ENCODE measurements around the gene JAK1. TPM values are rescaled to one million over a fixed set of nuclear protein-coding genes. Genes with fewer than 3 reads are reported as not detected.

JAK1 gene
- total and polyA plus RNA-seq, 9 of the 15 experiments (the other 6 are each of a cell fraction or from before 2014, with no cell fraction given) = 9.7 to 44.1 (median 42.5) TPM

DNA sequence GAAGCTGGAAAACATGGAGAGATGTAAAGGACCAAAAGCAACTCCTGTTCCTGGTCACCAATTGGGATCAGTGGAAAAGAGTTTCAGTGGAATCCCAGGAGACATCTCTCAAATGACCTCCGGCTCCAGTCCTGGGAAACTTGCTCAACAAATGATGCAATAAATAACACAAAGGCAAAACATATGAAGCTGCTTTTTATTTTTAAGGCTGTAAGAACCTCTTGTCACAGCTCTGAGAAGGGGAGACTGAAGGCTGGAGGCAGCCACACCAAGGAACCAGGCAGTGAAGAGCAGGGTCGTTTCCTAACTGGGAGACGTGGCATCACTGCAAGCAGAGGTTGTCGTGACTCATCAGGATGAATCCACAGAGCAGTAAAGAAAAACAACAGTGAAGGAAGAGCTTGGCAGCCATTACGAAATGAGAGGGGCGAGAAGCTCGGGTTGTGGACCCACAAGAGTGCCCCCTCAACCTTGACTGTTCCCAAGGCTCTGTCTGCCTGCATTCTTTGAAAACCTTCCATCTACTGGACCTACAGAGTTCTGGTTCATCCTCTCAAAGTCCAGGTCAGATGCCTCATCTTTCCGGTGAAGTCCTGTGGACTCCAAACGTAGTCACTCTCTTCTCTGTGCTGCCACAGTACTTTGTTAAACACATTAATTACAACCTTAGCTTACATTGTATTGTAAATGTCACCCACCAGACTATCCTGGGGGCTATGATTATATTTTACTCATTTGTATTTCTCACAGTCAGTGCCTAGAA, 32.1 kb downstream of the JAK1 start (continued):
- TF ChIP-seq HDAC3 (IDR thresholded peaks at IDR 0.05; ENCODE audit: borderline replicate concordance, partially characterized antibody) (no peak), ZNF655 (CRISPR knock-in tag; IDR thresholded peaks at IDR 0.05) (no peak), ZBTB8A (IDR thresholded peaks at IDR 0.05; ENCODE audit: partially characterized antibody) (no peak), ZBTB7A (IDR thresholded peaks at IDR 0.05; ENCODE audit: borderline replicate concordance, control insufficient read depth, low read depth, low read length) (no peak), CTBP1 (IDR thresholded peaks at IDR 0.05; ENCODE audit: borderline replicate concordance) (peak; percentile 42; the same call in 1 of the 2 replicates), ZNF134 (CRISPR knock-in tag; conservative IDR thresholded peaks at IDR 0.05) (peak; percentile 91), ZNF436 (CRISPR knock-in tag; IDR thresholded peaks at IDR 0.05) (no peak), KLF10 (CRISPR knock-in tag; IDR thresholded peaks at IDR 0.05) (no peak), EGR1 (conservative IDR thresholded peaks at IDR 0.05) (no peak), KDM1A (IDR thresholded peaks at IDR 0.05) (no peak), NR2C2 (CRISPR knock-in tag; IDR thresholded peaks at IDR 0.05) (no peak), NR2C2 (tag; IDR thresholded peaks at IDR 0.05) (no peak), TCF7L2 (IDR thresholded peaks at IDR 0.05; ENCODE audit: low read depth, low read length) (no peak), MAFG (tag; conservative IDR thresholded peaks at IDR 0.05) (0 out of 2 replicates have a peak, but pooled peaks have one; percentile 16), SRSF7 (optimal IDR thresholded peaks at IDR 0.05; ENCODE audit: low read depth, low read length) (no peak), EP400 (IDR thresholded peaks at IDR 0.05) (peak; percentile 13; the same call in 1 of the 2 replicates), NCOA1 (IDR thresholded peaks at IDR 0.05; ENCODE audit: low read depth) (no peak), CREM (IDR thresholded peaks at IDR 0.05; ENCODE audit: low read depth) (0 out of 2 replicates have a peak, but pooled peaks have one; percentile 18), PHTF2 (CRISPR knock-in tag; IDR thresholded peaks at IDR 0.05) (no peak), ZNF75A (CRISPR knock-in tag; IDR thresholded peaks at IDR 0.05) (no peak), HMGXB4 (CRISPR knock-in tag; IDR thresholded peaks at IDR 0.05) (no peak)
- TF ChIP-seq, protein P1, sequence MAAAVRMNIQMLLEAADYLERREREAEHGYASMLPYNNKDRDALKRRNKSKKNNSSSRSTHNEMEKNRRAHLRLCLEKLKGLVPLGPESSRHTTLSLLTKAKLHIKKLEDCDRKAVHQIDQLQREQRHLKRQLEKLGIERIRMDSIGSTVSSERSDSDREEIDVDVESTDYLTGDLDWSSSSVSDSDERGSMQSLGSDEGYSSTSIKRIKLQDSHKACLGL (CRISPR knock-in tag; IDR thresholded peaks at IDR 0.05; ENCODE audit: borderline replicate concordance, poor library complexity, severe bottlenecking) = no peak
- TF ChIP-seq, protein P2, sequence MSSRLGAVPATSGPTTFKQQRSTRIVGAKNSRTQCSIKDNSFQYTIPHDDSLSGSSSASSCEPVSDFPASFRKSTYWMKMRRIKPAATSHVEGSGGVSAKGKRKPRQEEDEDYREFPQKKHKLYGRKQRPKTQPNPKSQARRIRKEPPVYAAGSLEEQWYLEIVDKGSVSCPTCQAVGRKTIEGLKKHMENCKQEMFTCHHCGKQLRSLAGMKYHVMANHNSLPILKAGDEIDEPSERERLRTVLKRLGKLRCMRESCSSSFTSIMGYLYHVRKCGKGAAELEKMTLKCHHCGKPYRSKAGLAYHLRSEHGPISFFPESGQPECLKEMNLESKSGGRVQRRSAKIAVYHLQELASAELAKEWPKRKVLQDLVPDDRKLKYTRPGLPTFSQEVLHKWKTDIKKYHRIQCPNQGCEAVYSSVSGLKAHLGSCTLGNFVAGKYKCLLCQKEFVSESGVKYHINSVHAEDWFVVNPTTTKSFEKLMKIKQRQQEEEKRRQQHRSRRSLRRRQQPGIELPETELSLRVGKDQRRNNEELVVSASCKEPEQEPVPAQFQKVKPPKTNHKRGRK (tag; IDR thresholded peaks at IDR 0.05) = no peak
- TF ChIP-seq, protein P3, sequence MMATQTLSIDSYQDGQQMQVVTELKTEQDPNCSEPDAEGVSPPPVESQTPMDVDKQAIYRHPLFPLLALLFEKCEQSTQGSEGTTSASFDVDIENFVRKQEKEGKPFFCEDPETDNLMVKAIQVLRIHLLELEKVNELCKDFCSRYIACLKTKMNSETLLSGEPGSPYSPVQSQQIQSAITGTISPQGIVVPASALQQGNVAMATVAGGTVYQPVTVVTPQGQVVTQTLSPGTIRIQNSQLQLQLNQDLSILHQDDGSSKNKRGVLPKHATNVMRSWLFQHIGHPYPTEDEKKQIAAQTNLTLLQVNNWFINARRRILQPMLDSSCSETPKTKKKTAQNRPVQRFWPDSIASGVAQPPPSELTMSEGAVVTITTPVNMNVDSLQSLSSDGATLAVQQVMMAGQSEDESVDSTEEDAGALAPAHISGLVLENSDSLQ (IDR thresholded peaks at IDR 0.05) = no peak

Measured in K562 (cell line).